ENCODE results near the gene INKA2.

DNA sequence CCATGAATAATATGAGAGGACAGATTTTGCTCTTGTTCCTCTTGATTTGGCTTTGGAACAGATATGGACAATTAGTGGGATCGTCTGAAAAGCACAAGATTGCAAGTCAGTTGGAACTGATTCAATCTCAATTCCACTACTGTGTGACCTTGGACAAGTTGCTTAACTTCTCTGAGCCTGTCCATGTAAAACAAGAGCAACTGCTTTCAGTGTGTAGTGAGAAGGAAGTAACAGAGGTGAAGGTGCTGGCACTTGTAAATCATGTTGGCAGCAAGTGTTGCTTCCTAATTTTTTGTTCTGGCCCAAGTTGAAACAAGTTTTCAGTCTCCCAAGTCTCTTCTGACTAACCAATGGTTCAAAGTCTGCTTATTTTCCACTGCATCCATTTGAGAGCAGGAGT, 15.3 kb downstream of the INKA2 start:
- TF ChIP-seq POLR2A (IDR thresholded peaks at IDR 0.05; ENCODE audit: low read length) (no peak), GATA1 (IDR thresholded peaks at IDR 0.05; ENCODE audit: low read depth, low read length) (no peak)

Measured in erythroblast (primary cell).